GM12878 (cell line): ENCODE data around the gene THADA.

Experiments
- BRCA1 ChIP-seq: IDR thresholded peaks from 2 replicates; pipeline ENCODE4 v1.6.1; 2011; ENCODE audit warnings: low read depth, low read length, improper control_type of control experiment
- CTCF ChIP-seq, 3 experiments: IDR thresholded peaks in 2 of 3; conservative IDR thresholded peaks in 1 of 3; 2 replicates each; pipeline ENCODE4 v1.5.1; 2011; ENCODE audit warnings: low read depth in 3 of 3, low read length in 3 of 3, mild to moderate bottlenecking in 3 of 3, control low read depth in 2 of 3, moderate library complexity in 2 of 3, inconsistent platforms in 1 of 3, mixed read lengths in 1 of 3; ENCODE audit not compliant: control insufficient read depth in 2 of 3, insufficient read depth in 1 of 3; ENCODE audit errors: extremely low read depth in 1 of 3
- E4F1 ChIP-seq: fragments of 450-650 bp; IDR thresholded peaks from 2 replicates; pipeline ENCODE4 v1.6.1; 2018; ENCODE audit warnings: borderline replicate concordance, mild to moderate bottlenecking; ENCODE audit not compliant: partially characterized antibody
- EZH2 ChIP-seq: IDR thresholded peaks from 2 replicates; pipeline ENCODE4 v1.6.1; 2012; ENCODE audit warnings: low read depth, mild to moderate bottlenecking, control low read depth, inconsistent platforms, low read length, borderline replicate concordance; ENCODE audit not compliant: control insufficient read depth
- NFIC ChIP-seq: IDR thresholded peaks from 2 replicates; pipeline ENCODE4 v1.6.1; 2012; ENCODE audit warnings: low read depth, mild to moderate bottlenecking, inconsistent platforms, low read length, moderate library complexity
- POLR2A ChIP-seq: IDR thresholded peaks from 2 replicates; pipeline ENCODE4 v1.6.1; 2011; ENCODE audit warnings: low read depth, mild to moderate bottlenecking, low read length
- REST ChIP-seq: IDR thresholded peaks from 2 replicates; pipeline ENCODE4 v1.6.1; 2012; ENCODE audit warnings: mild to moderate bottlenecking, low read depth, low read length
- SREBF2 ChIP-seq: IDR thresholded peaks from 2 replicates; pipeline ENCODE4 v1.6.1; 2012; ENCODE audit warnings: mild to moderate bottlenecking, low read length
- USF2 ChIP-seq: IDR thresholded peaks from 2 replicates; pipeline ENCODE4 v1.6.1; 2011; ENCODE audit warnings: low read depth, low read length, improper control_type of control experiment, borderline replicate concordance

GRCh38 chr2:43248621-43249020 is 347.2 kb downstream of the THADA start:
- no peak for TF ChIP-seq CTCF (IDR thresholded peaks at IDR 0.05 in 2 of 3, conservative IDR thresholded peaks at IDR 0.05 in 1 of 3; ENCODE audit: control insufficient read depth in 2 of 3, extremely low read depth in 1 of 3, insufficient read depth in 1 of 3, low read depth in 3 of 3, low read length in 3 of 3)
- TF ChIP-seq EZH2: no peak
- no peak for TF ChIP-seq POLR2A
- TF ChIP-seq REST: no peak
- TF ChIP-seq USF2: no peak
- TF ChIP-seq NFIC: no peak
- TF ChIP-seq E4F1: no peak
- no peak for TF ChIP-seq BRCA1
- TF ChIP-seq SREBF2: no peak
